CD4-positive, alpha-beta T cell treated with Interleukin-10 for 1 hour (primary cell): ENCODE data around the gene BCAT1.
A peak's percentile ranks its signal among the peaks of the same experiment; 100 is the strongest.
"Not testable (repeated sequence)": the region's sequence is repeated elsewhere in the genome, so short reads cannot be mapped to it uniquely, and the experiment has no call there.

Source experiments
- DNase-seq: peaks from one replicate; pipeline ENCODE4 v3.0.0-alpha.2; 2020

The BCAT1 gene

DNA sequence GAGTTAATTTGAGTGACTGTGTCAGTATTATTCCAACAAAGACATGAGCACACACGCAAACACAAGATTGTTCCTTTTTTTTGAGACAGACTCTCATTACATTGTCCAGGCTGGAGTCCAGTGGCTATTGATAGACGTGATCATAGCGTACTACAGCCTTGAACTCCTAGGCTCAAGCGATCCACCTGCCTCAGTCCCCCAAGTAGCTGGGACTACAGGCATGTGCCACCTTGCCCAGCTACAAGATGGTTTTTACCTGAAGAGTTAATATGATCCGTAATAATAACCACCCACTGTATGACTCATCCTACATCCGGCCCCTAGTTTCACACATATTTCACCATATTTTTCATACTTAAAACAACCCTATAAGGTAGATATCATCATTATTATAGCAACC lies 26.8 kb downstream of the BCAT1 start:
- peak; percentile 7 for DNase-seq

- DNase-seq = no peak
Observed at GRCh38 chr12:24921251-24922038, 27.5 kb downstream of the BCAT1 start.

DNA sequence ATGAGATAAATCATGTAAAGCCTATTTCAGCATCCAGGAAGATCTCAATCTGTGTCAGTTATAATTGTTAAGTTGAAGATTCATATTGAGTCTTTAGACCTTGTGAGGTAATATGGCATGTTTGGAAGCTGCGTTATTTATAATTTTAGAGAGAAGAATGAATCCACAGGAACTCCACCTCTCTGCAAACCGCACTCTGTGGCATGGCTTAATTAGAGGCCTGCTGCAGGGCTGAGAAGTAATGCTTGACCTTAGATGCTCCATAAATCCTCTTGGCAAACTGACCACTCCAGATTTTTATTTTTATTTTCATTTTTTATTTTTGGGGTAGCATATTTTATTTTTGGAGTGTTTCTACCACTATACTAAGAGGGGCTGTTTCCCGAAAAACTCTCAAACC lies 28.8 kb downstream of the BCAT1 start:
- no peak for DNase-seq

DNA sequence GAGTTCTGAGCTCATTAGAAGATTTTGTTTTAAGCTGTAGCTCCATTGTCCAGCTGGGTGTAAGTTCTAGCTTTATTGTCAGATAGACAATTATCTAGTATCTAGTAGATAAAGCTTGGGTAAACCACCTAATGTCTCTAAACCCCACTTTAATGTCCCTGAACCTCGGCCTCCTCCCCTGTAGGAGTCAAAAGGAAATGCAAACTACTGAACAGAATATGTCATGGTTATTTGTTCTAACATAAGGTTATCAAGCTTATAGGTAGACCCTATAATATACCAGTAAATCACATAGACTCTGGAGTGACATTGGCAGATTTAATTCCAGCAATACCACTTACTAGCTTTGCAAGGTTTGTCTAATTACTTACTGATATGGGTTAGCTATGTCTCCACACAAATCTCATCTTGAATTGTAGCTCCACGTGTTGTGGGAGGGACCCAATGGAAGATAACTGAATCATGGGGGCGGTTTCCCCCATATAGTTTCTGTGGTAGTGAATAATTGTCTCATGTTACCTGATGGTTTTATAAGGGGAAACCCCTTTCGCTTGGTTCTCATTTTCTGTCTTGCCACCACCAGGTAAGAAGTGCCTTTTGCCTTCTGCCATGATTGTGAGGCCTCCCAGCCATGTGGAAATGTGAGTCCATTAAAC lies 29.4 kb downstream of the BCAT1 start:
- DNase-seq = no peak

DNA sequence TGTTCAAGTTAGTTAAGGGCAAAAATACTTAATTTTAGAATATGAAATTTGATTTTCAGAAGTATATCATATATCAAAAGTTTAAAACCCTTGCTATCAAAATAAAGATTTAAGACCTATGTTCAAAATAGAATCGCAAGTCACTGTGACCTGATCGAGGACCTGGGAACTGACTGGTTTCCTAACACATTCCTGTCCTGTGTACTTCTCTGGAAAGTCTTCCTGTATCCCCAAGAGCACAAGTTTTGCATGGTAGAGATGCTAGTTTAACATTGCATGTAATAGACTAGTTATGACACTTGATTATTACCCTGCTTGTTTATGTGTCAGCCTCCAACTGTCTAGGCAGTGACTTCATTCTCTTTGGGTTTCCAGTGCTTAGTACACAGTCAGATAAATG lies 30.3 kb downstream of the BCAT1 start:
- DNase-seq = no peak

DNA sequence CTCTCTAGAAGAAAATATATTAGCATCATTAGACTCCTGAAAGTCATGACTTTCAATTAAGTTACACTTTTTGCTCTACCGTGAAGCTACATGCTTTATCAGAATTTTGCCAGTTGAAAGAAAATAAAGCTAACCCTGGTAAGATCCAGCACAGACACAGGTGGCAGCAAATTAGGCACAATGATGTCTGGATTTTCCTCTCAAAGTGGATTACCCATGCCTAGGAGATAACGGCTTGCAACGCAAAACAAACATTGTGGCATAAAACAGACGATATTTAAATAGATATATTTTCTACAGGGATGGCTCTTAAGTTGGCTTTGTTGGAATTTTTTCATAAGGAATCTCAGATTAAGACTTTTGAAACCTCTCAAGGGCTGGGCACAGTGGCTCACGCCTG lies 33.4 kb downstream of the BCAT1 start:
- no peak for DNase-seq

DNA sequence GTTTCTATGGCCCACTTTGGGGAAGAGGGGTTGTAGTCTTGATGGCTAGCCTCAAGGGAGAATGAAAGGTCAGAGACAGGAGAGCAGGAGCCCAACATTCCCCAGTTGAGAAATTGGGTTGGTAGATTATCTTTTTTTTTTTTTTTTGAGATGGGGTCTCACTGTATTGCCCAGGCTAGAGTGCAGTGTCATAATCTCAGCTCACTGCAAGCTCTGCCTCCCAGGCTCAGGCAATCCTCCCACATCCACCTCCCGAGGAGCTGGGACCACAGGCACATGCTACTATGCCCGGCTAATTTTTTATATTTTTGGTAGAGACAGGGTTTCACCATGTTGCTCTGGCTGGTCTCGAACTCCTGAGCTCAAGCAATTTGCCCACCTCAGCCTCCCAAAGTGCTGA lies 34.9 kb downstream of the BCAT1 start:
- DNase-seq = no peak

DNA sequence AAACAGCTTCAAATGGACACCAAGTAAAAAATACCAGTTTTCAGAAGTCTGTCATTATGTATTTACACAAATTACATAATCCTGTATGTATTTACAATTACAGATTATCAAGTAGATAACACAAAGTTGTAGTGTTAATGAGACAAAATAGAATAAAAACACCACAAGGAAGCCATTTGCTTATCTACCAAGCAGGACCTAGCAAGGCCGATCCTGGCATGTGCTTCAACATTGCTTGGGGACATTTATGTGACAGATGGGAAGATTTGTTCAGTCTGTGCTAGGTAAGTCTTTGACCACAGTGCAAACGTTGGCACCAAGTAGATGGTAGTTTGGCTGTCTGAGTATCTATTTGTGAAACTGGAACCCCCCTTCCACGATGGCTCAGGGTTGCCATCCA lies 35.8 kb downstream of the BCAT1 start:
- DNase-seq = no peak

- DNase-seq = no peak
Observed at GRCh38 chr12:24911271-24911791, 37.6 kb downstream of the BCAT1 start.

- not testable (repeated sequence) for DNase-seq
Observed at GRCh38 chr12:24910192-24910591, 38.7 kb downstream of the BCAT1 start.

GRCh38 chr12:24909667-24910066 lies 39.2 kb downstream of the BCAT1 start:
- DNase-seq = peak; percentile 5

DNA sequence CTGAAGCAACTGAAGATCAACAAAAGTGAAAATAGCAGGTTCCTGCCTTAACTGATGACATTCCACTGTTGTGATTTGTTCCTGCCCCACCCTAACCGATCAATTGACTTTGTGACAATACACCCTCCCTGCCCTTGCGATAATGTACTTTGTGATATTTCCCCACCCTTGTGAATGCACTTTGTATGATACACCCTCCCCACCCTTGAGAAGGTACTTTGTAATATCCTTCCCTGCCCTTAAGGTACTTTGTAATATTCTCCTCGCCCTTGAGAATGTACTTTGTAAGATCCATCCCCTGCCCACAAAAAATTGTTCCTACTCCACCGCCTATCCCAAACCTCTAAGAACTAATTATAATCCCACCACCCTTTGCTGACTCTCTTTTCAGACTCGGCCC lies 41.4 kb downstream of the BCAT1 start:
- no peak for DNase-seq

GRCh38 chr12:24906141-24906540 lies 42.8 kb downstream of the BCAT1 start:
- DNase-seq = no peak

GRCh38 chr12:24905431-24905830 lies 43.5 kb downstream of the BCAT1 start:
- no peak for DNase-seq

DNA sequence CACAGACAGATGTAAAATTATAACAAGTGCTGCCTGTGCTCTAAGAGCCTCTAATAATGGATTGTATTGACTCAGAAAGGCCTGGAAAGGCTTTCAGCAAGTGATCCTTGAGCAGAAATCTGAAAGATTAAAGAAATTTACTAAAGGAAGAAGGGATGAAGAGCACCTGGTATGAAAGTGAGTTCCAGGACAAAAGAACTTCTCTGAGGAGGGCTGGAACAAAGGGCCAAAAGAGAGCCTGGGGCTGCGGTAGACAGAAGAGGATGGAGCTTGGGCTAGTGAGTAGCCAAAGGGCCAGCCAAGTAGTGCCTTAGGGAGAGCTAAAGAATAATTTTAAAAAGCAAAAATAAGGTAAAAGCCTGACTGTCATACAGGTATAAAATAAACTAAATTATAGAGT lies 44.0 kb downstream of the BCAT1 start:
- no peak for DNase-seq

DNA sequence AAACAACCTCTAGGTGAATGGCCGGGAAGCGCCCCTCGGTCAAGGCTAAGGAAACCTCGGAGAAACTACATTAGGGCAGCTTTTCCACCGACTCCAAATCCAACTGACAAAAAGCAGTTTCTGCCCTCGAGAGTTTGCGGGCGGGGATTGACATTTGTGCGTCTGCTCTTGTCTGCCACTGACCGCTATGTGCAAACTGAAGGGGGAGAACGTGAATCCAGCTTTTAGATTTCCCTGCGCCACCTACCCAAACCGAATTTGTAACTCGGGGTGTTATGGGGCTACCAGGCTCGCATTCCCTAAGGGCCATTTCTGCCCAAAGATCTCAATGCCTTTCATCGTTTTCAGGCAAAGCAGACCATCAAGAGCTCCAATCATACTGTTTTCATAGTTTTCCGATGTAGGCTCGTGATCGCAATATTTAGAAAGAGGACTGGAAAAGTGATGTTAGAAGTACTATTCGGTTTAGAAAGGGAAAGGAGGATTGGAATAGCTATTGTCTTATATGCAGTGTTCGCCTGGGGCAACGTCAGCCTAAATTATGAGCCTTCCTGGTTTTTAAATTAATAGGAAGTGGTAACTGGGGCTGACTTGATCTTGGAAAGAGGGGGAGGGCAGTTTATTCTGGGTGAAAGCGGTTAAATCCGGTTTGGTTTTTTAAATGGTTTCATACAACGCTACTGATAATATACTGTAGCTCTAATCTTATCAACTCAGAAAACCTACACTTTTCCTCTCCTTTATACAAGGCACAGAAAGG lies 45.4 kb downstream of the BCAT1 start:
- no peak for DNase-seq

DNA sequence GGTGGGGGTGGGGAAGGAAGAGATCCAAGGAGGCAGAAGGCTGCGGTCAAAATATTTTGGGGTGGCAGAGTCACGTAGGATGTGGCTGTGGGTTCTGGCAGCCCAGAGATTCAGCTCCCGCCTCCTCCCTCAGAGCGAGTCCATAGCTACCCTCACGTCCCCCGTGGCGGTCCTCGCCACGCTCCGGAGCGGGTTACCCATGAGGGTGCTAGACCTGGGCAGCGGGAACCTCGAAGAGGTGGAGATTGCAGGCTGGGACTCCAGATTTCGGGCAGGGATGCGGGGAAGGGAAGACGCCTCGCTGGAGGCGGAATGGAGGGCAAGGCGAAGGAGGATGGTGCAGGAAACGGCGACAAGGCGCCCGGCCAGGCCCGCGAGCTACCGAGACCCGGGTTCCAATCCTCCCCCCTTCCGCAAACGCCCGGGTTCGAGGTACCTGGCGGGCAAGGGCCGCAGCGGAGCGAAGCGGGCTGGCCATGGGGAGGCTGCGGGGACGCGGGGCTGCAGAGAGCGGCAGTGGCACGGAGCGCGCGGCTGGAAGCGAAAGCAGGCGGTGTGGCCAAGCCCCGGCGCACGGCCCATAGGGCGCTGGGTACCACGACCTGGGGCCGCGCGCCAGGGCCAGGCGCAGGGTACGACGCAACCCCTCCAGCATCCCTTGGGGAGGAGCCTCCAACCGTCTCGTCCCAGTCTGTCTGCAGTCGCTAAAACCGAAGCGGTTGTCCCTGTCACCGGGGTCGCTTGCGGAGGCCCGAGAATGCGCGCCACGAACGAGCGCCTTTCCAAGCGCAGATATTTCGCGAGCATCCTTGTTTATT lies 46.2 kb downstream of the BCAT1 start:
- DNase-seq = no peak

GRCh38 chr12:24901576-24902461 lies 47.1 kb downstream of the BCAT1 start:
- no peak for DNase-seq

GRCh38 chr12:24900196-24900595 lies 48.7 kb downstream of the BCAT1 start:
- no peak for DNase-seq

DNA sequence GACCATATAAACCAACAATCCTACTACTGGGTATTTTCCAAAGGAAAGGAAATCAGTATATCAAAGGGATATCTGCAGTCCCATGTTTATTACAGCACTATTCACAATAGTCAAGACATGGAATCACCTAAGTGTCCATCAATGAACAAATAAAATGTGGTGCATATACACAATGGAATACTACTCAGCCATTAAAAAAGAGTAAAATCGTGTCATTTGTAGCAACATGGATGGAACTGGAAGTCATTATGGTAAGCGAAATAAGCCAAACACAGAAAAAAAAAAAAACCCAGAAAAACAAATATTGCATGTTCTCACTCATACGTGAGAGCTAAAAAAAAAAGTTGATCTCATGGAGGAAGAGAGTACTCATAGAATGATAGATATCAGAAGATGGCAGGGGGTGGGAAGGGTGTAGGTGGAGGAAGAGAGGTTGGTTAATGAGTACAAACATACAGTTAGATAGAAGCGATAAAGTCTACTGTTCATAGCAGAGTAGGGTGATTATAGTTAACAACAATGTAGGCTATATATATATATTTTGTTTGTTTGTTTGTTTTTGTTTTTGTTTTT lies 49.3 kb downstream of the BCAT1 start:
- no peak for DNase-seq

DNA sequence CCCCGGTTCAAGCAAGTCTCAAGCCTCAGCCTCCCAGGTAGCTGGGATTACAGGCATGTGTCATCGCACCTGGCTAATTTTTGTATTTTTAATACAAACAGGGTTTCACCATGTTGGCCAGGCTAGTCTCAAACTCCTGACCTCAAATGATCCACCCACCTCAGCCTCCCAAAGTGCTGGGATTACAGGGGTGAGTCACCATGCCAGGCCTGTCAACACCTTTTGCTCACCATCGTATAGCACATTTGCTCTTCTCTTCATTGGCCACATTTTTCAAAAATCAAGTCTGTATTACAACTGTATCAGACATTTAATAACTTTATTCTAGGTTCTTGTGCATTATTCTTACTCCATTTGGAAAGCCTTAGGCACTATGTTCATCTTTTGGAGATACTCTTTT lies 50.3 kb downstream of the BCAT1 start:
- no peak for DNase-seq
